ENCODE results near the gene MB21D2.

The MB21D2 gene, protein sequence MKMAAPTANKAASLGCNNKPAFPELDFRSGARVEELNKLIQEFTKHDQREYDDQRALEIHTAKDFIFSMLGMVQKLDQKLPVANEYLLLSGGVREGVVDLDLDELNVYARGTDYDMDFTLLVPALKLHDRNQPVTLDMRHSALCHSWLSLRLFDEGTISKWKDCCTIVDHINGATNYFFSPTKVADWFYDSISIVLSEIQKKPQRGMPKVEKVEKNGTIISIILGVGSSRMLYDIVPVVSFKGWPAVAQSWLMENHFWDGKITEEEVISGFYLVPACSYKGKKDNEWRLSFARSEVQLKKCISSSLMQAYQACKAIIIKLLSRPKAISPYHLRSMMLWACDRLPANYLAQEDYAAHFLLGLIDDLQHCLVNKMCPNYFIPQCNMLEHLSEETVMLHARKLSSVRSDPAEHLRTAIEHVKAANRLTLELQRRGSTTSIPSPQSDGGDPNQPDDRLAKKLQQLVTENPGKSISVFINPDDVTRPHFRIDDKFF

DNA sequence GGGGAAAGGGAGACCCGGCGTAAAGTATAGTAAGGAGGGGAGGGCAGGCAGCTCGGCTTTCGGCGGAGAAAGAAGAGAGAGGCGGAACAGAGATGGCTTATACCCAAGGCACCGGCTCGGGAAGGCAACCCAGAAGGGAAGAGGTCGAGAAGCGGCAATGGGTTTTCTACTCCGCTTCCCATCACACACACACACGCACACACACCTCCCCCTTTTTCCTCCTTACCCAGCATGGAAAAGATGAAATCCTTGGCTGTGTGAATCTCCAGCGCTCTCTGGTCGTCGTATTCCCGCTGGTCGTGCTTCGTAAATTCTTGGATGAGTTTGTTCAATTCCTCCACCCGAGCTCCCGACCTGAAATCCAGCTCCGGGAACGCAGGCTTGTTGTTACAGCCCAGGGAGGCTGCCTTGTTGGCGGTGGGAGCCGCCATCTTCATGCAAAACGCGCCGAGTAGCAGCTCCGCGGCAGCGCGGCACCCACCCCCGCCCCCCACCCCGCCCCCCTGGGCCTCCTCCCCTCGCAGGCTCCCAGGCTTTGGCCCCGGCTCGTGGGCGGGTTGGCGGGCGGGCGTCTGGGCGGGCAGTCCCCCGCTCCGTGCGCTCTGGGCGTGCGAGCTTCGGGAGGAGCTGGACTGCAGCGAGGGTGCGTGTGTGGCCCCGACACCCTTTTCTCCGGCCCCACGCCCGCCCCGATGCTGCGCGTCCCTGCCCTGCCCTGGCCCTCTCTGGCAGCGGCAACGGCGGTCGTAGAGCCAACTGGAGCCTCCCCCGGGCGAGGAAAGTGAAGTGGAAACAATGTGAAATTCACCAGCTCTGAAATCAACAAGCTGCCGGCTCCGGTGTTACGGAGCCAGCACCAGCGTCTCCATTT, at the start of gene MB21D2:
Gene MB21D2 (minus strand): TSS at position 453 of the 871 bp plus-strand sequence. CDS start 16 bp downstream, at position 437.
- DNase-seq, result peak; percentile 87

DNA sequence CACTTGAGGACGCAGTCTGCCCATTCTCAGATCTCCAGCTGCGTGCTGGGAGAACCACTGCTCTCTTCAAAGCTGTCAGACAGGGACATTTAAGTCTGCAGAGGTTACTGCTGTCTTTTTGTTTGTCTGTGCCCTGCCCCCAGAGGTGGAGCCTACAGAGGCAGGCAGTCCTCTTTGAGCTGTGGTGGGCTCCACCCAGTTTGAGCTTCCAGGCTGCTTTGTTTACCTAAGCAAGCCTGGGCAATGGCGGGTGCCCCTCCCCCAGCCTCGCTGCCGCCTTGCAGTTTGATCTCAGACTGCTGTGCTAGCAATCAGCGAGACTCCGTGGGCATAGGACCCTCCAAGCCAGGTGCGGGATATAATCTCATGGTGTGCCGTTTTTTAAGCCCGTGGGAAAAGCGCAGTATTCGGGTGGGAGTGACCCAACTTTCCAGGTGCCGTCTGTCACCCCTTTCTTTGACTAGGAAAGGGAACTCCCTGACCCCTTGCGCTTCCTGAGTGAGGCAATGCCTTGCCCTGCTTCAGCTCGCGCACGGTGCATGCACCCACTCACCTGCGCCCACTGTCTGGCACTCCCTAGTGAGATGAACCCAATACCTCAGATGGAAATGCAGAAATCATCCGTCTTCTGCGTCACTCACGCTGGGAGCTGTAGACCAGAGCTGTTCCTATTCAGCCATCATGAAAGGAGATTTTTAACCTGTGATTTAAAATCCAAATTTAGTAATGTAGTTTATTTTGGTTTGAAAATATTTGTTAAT, 47.5 kb upstream of the MB21D2 start:
- peak; percentile 31 for DNase-seq

DNA sequence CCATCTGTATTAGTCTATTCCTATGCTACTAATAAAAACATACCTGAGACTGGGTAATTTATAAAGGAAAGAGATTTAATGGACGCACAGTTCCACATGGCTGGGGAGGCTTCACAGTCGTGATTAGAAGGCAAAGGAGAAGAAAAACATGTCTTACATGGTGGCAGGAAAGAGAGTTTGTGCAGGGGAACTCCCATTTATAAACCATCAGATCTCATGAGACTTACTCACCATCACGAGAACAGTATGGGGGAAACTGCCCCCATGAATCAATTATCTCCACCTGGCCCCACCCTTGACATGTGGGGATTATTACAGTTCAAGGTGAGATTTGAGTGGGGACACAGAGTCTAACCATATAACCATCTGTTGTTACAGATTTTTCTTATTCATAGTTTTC, 42.1 kb upstream of the MB21D2 start:
- no peak for DNase-seq

DNA sequence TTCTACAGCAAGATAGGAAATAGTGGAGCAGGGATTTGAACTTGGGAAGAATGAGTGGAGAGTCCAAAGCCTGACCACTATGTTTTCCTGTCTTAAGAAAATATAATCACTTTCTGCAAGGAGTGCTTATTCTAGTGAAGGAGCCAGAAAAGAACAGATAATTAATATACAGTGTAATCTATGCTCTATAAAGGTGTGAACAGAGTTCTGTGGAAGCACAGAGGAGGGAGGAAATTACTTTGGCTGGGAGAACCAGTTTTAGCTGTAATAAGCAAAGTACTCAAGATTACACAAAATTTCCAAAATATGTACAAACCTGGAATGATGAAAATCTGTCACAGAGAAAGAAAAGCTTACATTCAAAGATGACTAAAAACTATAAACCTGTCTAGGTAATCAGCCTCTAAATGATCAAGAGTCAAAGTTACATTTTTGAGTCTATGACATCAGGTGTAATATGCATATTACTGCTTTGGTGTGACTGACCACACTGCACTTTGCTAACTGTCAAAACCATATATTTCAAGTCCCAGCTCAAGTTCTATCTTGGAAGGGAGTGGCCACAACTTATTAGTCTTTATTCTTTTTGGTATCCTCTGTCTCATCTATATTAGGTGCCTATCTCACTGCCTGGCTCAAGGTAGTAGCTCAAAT, 40.7 kb upstream of the MB21D2 start:
- no peak for DNase-seq

DNA sequence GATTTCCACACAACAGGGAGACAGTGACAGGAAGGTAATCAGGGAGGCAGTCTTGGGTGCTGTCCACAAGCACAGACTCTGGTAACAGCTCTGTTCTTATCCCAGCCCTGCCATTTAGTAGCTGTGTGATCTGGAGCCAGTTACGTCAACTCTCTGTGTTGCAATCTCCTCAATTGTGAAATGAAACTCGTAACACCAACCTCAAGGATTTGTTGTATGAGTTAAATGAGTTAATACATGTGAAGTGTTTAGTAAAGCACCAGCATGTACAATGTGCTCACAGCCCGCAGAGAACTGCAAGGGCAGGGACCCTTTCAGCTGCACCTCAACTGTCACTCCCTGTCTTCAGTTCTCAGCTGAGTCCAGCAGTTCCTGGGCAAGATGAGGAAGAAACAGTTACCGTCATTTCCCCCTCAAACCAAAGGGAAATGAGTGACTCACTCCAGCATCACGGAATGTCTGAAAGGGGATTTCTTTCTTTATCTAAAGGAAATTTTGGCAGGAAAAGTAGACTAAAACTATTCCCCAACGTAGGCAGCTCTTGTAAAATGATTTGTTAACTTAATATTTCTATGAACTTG, 39.9 kb upstream of the MB21D2 start:
- no peak for DNase-seq

DNA sequence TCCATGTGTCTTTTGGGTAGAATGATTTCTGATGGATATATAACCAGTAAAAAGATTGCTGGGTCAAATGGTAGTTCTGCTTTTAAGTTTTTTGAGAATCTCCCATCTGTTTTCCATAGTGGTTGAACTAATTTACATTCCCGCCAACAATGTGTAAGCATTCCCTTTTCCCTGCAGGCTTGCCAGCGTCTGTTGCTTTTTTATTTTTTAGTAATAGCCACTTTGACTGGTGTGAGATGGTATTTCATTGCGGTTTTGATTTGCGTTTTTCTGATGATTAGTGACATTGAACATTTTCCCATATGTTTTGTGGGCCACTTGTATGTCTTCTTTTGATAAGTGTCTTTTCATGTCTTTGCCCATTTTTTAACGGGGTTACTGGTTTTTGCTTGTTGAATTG, 36.3 kb upstream of the MB21D2 start:
- DNase-seq, result no peak

DNA sequence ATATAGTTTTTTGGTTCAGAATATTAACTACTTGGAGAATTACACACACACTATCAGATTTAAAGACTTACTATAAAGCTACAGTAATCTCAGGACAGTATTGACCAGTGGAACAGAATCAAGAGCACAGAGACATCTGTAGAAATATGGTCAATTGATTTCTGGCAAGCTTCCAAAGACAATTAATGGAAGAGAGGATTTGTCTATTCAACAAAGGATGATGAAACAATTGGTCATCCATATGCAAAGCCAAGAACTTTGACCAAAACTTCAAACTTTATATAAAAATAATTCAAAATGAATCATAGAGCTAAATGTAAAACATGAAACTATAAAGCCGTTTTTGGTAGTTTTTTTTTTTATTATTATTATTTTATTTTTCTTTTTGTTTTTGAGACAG, 29.8 kb upstream of the MB21D2 start:
- no peak for DNase-seq

DNA sequence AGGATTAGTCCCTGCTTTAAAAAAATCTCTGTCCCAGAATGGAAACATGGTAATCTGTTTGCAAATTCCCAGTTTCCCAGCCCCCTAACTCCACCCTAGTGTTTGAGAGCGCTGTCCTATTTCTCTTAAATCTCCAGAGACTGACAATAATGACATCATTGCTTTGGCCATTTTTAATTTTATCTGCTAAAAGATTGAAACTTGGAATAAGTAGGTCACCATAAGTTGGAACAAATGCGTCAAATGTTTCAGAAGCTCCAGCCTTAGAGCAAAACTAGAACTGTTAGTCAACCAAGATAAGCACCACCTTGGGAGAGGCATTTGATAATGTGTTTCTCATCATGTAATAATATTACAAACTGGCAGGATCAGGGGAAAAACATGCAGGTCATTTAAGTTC, 25.7 kb upstream of the MB21D2 start:
- no peak for DNase-seq

DNA sequence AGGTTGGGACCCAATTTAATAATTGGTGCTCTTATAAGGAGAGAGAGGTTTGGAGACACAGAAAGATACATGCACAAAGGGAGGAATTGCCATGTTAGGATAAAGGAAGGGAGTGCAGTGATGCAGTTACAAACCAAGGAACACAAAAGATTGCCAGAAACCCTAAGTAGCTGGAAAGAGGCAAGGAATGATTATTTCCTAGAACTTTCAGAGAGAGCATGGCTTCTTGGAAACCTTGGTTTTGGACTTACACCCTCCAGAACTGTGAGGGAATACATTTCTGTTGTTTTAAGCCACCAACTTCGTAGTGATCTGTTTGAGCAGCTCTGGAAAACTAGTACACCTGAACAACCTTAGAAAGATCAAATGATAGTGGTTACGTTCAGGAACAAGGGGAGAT, 25.0 kb upstream of the MB21D2 start:
- no peak for DNase-seq

DNA sequence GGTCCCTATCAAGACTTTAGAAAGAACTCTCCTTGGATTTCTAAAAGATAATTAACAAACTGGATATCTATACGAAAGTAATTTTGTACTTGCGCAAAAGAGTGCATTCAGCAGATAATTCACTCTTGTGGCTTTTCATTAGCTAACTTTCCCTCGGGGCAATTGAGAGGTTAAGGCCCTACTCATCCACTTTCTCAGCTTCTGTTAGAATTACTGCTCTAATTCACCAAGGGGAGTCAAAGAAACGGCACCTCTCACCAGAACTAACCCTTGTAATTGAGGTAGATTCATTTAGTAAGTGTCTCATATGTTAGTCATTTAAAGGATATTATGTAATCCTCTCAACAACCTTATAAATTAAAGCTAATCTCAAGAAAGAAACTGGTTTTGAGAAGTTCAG, 22.5 kb upstream of the MB21D2 start:
- no peak for DNase-seq

DNA sequence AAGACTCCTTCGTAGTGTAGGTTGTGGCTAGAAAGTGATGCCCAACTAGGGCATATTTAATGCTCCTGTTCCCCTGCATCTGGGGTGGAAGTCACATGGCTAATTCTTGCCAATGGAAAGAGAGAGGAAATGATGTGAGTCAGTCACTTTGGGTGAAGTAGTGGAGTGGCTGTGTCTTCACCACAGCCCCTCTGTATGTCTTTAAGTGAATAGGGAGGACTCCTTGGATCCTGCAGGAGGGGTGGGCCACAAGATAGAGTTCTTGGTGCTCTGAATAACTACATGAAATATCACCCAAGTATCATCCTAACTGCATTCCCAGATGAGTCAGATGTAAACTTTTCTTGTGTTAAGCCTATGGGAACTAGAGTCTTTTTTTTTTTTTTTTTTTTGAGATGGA, 17.8 kb upstream of the MB21D2 start:
- DNase-seq, result no peak

DNA sequence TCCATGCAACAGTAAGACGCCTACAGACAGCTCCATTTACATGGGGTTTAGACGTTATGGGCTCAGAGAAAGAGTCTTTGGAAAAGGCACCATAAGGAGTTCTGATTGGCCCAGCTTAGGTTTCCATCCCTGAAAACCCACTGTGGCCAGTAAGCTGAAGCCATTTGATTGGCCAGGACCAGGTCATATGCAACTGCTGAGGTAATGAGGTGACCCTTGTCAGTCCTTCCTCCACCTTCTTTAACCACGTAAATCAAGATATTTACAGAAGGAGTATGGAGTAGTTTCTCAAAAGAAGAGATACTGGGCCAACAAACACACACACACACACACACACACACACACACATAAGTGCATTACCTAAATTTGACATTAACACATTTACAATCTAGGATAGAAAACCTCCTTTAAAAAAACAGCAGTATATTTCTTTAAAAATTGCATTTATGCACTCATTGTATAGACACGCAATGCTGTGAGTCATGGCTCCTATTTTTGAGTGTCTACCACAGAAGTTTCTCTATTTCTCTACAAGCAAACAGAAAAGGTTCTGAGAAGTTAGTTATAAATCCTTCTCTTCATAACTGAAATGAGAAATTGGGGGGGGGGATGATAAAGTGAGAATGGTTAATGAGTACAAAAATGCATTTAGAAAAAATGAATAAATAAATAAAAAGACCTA, 16.3 kb upstream of the MB21D2 start:
- no peak for DNase-seq

DNA sequence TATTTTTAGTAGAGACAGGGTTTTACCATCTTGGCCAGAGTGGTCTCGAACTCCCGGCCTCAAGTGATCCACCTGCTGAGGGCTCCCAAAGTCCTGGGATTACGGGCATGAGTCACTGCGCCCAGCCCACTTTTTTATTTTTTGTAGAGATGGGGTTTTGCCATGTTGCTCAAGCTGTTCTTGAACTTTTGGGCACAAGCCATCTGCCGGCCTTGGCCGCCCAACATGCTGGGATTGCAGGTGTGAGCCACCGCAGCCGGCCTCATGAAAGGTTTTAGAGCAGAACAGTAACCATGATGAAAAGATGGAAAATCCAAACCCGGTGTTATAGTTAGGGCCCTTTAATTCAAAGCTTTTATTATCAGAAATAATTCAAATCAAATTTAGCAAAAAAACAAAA, 15.6 kb upstream of the MB21D2 start:
- no peak for DNase-seq

DNA sequence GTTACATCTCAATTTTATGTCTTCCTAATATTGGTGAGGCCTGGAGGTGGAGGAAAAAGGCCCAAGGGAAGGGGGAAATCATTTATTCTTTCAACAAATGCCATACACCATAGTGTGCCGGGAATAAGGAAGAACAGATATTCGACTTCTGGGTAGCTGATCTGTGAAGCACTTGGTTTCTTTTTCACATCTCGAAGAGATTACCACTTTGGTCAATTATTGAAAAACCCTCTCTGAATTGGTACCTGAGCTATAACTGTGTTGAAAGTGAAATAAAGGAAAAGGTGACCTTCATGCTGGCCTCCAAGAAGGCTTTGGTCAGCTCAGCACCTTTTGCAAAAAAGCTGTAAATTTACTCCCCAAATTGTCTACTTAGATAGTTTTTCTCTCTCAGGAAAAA, 14.2 kb upstream of the MB21D2 start:
- DNase-seq, result no peak

DNA sequence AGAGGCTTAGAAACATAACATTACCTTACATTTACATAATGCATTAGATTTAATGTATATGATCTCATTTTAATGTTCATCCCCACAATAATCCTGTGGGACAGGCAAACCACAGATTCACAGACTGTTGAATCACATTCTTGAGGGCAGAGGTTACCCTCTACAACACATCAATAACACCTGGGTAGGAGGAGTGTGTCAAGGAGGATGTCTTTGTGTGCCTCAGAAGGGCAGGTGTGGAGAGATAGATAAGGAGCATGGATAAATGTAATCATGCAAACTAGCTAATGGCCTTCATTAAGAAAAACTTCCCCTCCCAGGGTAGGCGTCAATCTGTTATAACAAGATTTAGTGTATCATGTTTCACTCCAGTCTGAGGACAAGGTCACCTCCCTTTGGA, 12.9 kb upstream of the MB21D2 start:
- DNase-seq, result peak; percentile 36

DNA sequence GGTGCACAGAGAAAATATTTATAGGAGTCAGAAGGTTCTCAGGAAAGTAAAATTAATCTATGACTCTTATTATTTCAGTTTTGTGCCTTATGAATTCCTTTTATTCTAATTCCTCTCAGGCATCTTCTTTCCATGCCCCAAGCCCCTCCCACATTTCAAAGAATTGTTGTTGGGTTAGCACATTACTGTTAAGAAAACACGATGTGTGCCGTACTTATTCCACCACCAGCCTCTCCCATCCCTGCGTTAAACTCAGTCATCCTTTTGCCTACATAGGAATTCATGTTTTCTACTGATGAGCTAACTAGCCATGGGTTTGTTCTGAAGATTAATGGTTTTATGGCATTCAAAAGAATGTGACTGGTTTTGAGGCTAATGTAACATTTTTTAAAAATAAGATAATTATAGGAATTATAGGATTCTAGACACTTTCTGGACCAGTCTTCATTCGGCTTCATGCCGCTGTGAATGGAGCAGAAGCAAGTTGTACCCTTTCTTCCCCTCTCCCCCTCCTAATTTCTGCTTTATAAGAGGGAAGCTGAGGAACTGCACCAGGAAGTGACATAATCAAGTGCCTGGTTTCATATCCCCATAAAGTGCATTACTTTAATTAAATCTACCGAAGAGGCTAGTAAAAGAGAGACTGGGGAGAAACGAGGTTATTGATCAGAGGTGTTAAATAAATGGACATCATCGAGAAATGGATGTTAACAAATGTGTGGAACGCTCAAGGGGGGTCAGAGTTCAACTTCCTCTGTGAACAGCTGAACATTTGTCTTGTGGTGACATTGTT, 12.3 kb upstream of the MB21D2 start:
- DNase-seq, result peak; percentile 10

DNA sequence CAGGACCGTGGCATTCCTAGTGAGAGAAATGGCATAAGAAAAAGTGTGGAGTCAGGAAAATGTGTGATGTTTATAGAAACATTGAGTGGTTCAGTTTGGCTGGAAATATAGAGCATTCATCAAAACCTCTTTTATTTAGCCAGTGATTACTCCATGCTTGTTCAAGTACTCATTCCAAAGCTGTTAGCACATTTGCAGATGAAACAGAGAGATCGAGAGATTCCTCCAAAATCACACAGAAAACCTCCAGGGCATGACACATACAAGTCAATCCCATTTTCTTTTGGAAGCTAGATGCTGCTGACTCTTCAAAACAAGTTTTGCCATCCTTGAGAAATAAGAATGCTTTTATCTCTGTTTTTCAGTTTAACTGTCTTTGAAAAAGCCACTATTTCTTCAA, 11.5 kb upstream of the MB21D2 start:
- peak; percentile 73 for DNase-seq

DNA sequence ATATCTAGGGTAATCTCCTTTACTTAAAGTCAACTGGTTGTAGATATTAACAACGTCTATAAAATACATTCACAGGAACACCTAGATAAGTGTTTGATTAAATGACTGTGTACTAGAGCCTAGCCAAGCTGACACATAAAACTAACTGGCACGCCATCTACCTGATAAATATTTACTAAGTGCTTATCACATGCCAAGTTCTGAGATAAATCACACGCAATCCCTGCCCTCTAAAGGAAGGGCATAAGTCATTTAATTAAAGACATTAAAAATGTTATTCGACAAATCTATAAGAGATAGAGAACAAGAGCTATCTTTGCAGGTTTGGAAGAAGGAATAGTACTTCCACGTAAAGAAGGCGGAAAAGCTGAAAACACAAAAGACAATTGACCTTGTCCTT, 11.1 kb upstream of the MB21D2 start:
- peak; percentile 91 for DNase-seq

DNA sequence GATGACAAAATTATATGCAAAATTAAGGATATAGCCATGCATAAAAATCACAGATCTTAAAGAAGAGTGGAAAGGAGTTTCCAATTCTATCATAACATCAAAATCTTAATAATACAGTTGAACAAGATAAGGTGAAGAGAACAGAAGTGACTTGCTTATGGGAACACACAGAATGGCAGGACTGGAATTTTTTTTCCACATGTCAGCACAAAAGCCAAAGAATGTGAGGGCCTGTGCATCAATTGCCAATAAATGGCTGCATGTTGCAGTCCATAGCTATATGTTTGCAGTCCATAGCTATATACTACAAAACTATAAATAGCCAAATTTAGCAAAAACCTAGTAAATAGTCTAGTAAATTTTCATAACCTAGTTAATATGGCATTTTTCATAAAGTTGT, 10.4 kb upstream of the MB21D2 start:
- DNase-seq, result peak; percentile 41

DNA sequence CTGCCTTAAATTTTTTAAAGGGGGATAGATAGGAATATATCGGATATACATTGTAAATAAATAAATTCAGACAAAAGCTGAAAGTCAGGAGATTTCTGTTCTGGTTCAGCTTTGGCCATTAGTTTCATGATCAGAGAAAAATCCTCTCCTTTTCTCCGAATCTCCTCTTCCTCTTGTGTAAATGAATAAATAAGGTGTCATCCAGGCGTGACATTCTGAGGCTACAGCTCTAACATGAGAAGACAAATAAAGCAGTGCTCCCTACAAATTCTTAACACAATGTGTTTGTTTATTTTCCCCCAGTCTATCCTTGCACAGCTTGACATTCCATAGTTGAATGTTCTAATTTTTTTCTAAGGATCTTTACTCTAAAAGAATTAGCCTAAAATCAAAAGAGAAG, 9.4 kb upstream of the MB21D2 start:
- DNase-seq, result peak; percentile 42

DNA sequence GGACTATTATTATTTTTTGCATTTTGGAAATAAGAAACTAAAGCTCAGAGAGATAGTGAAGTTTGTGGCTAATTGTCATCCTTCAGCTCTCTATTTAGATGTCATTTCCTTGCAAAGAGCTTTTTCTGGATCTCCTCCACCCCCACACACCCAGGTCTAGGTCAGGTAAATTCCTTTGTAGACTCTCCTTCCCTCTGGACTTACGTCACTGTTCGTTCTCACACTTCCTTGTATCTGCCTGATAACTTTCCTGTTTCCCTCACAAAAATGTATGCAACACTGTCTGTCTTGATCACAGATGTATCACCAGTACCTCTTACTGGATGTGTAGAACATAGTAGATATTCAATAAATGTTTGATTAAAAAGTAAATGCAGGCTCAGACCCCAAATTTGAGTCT, 6.1 kb upstream of the MB21D2 start:
- peak; percentile 6 for DNase-seq

Data from DMS53 (cell line).